CD14-positive monocyte (primary cell): ENCODE data around the gene CAMK2N2. TPM values are rescaled to one million over a fixed set of nuclear protein-coding genes. Genes with fewer than 3 reads are reported as not detected.

Source experiments
- DNase-seq, 3 donors: peaks; one replicate each; pipeline ENCODE4 v3.0.0-alpha.2; 2011 to 2022
- H2AFZ ChIP-seq: 2 replicates; pipeline ENCODE4 v1.6.0; 2012; ENCODE audit warnings: mild to moderate bottlenecking, low read depth, low read length, inconsistent platforms; ENCODE audit not compliant: insufficient read depth, poor library complexity, severe bottlenecking
- H3K27ac ChIP-seq, 2 donors: 1 replicate in 1 of 2; 2 replicates in 1 of 2; pipeline ENCODE4 v1.5.1; 2012 to 2013; ENCODE audit warnings: low read length in 2 of 2, control low read depth in 1 of 2, inconsistent platforms in 1 of 2, low read depth in 1 of 2, mild to moderate bottlenecking in 1 of 2
- H3K27me3 ChIP-seq, 2 donors: one replicate each; pipeline versions ENCODE4 v1.6.0 to v1.6.1; 2011 to 2013; ENCODE audit warnings: low read length in 2 of 2; ENCODE audit not compliant: control insufficient read depth in 2 of 2, insufficient read depth in 2 of 2
- H3K36me3 ChIP-seq, 2 donors: replicated peaks in 1 of 2; 1 replicate in 1 of 2; 2 replicates in 1 of 2; pipeline versions ENCODE4 v1.5.1 to v1.6.1; 2012 to 2013; ENCODE audit warnings: low read length in 2 of 2, control low read depth in 1 of 2, inconsistent platforms in 1 of 2, mild to moderate bottlenecking in 1 of 2; ENCODE audit not compliant: insufficient read depth in 2 of 2, control insufficient read depth in 1 of 2
- H3K4me1 ChIP-seq, 2 donors: 1 replicate in 1 of 2; 2 replicates in 1 of 2; pipeline versions ENCODE4 v1.5.1 to v1.6.1; 2012 to 2013; ENCODE audit warnings: low read length in 2 of 2, control low read depth in 1 of 2, inconsistent platforms in 1 of 2, mild to moderate bottlenecking in 1 of 2, moderate library complexity in 1 of 2; ENCODE audit not compliant: insufficient read depth in 2 of 2, control insufficient read depth in 1 of 2
- H3K4me2 ChIP-seq: replicated peaks from 2 replicates; pipeline ENCODE3; 2012; ENCODE audit warnings: low read length, moderate library complexity, mild to moderate bottlenecking; ENCODE audit not compliant: poor library complexity, severe bottlenecking; ENCODE audit errors: extremely low read depth
- H3K4me3 ChIP-seq, 3 experiments: fragments of 200-600 bp in 1 of 3; sonication (generic) in 1 of 3; replicated peaks in 1 of 3; 1 replicate in 2 of 3; 2 replicates in 1 of 3; pipeline ENCODE4 v1.5.1; 2011 to 2013; ENCODE audit warnings: low read length in 3 of 3, mild to moderate bottlenecking in 3 of 3, control low read depth in 2 of 3, low read depth in 2 of 3, inconsistent platforms in 1 of 3, moderate library complexity in 1 of 3
- H3K79me2 ChIP-seq: 2 replicates; pipeline ENCODE4 v1.6.0; 2012; ENCODE audit warnings: mild to moderate bottlenecking, control low read depth, inconsistent platforms, low read length, moderate library complexity; ENCODE audit not compliant: insufficient read depth
- H3K9ac ChIP-seq: 2 replicates; pipeline ENCODE4 v1.6.0; 2017; ENCODE audit warnings: low read length, mild to moderate bottlenecking; ENCODE audit not compliant: insufficient read depth, poor library complexity, severe bottlenecking
- H3K9me3 ChIP-seq, 2 donors: replicated peaks in 1 of 2; 1 replicate in 1 of 2; 2 replicates in 1 of 2; pipeline versions ENCODE4 v1.5.1 to v1.6.1; 2012 to 2013; ENCODE audit warnings: low read length in 2 of 2, control low read depth in 1 of 2; ENCODE audit not compliant: control insufficient read depth in 1 of 2, insufficient read depth in 1 of 2
- H4K20me1 ChIP-seq: 2 replicates; pipeline ENCODE4 v1.6.0; 2012; ENCODE audit warnings: mild to moderate bottlenecking, low read length, control low read depth, moderate library complexity; ENCODE audit not compliant: insufficient read depth
- H3K27ac Mint-ChIP-seq, 7 donors: one replicate each; pipeline ENCODE4 v1.8.0; 2020; ENCODE audit warnings: mild to moderate bottlenecking in 7 of 7, mixed read lengths in 7 of 7, moderate library complexity in 6 of 7, inconsistent platforms in 2 of 7
- H3K27me3 Mint-ChIP-seq, 3 donors: one replicate each; pipeline ENCODE4 v1.8.0; 2021 to 2022; ENCODE audit warnings: low read depth in 3 of 3, mild to moderate bottlenecking in 3 of 3, mixed read lengths in 3 of 3, moderate library complexity in 3 of 3, inconsistent platforms in 1 of 3
- H3K36me3 Mint-ChIP-seq, 2 donors: one replicate each; pipeline ENCODE4 v1.8.0; 2020; ENCODE audit warnings: mixed read lengths in 2 of 2, inconsistent platforms in 1 of 2, mild to moderate bottlenecking in 1 of 2
- H3K4me1 Mint-ChIP-seq: one replicate; pipeline ENCODE4 v1.8.0; 2020; ENCODE audit warnings: mild to moderate bottlenecking, mixed read lengths
- H3K4me3 Mint-ChIP-seq, 2 donors: one replicate each; pipeline ENCODE4 v1.8.0; 2020; ENCODE audit warnings: mild to moderate bottlenecking in 2 of 2, mixed read lengths in 2 of 2, moderate library complexity in 1 of 2
- H3K9me3 Mint-ChIP-seq, 7 donors: one replicate each; pipeline ENCODE4 v1.8.0; 2020 to 2022; ENCODE audit warnings: mixed read lengths in 7 of 7, mild to moderate bottlenecking in 6 of 7, moderate library complexity in 6 of 7, inconsistent platforms in 2 of 7
- WGBS: methylation state at CpG from one replicate; pipeline ENCODE4 v1.1.5; 2013; ENCODE audit warnings: missing lambda C conversion rate; ENCODE audit not compliant: insufficient coverage; 5-methylcytosine and 5-hydroxymethylcytosine counted together
- intact Hi-C, 2 donors: fragments of 100-400 bp; cut with micrococcal nuclease; formaldehyde crosslinking; loops; one replicate each; pipeline versions ENCODE4 v1.15.0 to v1.15.1; 2023
- polyA plus RNA-seq, 3 donors: library from polyadenylated mRNA; depleted of rRNA in 1 of 3; unstranded in 2 of 3; stranded (reverse) in 1 of 3; fragments of 300-500 nt in 2 of 3; fragments of >200 nt in 1 of 3; fragmentation: Illumina TruSeq in 2 of 3; gene quantifications; 1 replicate in 2 of 3; 2 replicates in 1 of 3; pipeline ENCODE4 v1.2.3, GENCODE V29; 2012 to 2021
- TF ChIP-seq, protein P1 (sequence below): fragments of 200-600 bp; IDR thresholded peaks from one replicate; pipeline ENCODE4 v1.8.0; 2022; ENCODE audit warnings: antibody characterized with exemption, mild to moderate bottlenecking

The CAMK2N2 gene
- polyA plus RNA-seq, 3 donors: not detected

DNA sequence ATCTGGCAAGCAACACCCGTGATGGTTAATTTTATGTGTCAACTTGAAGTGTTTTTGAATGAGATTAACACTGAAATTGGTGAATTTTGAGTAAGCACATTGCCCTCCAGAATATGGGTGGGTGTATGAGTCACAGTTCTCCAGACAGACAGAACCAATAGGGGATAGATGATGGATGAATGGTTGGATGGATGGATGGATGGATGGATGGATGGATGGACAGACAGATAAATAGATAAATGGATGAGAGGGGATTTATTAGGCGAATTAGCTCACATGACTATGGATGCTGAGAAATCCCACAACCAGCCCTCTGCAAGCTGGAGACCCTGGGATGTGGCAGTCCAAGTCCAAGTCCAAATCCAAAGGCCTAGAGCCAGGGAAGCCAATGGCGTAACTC lies 37.4 kb downstream of the CAMK2N2 start:
- no peaks in the 10 kb centered on the region for H4K20me1 ChIP-seq
- H3K9me3 ChIP-seq: peaks cover 0 to 5% of the 10 kb centered on the region in 2 donors
- H3K27ac ChIP-seq: no peak overlapping the region
- H3K4me2 ChIP-seq: no peak overlapping the region
- no peak for DNase-seq
- H2AFZ ChIP-seq: no peak overlapping the region
- Mint-ChIP-seq H3K27me3 (peaks cover 41 to 59% (median 47%) of the 10 kb centered on the region in 3 donors), H3K9me3 (peaks cover 0 to 10% (median 0%) of the 10 kb centered on the region in 7 donors), H3K4me3 (no peak overlapping the region), H3K4me1 (peaks cover 2% of the 10 kb centered on the region), H3K36me3 (no peaks in the 10 kb centered on the region), H3K27ac (no peak overlapping the region)
- WGBS: 84% methylated on average over 2 of the region's 3 CpGs
- H3K4me3 ChIP-seq: no peak overlapping the region
- H3K36me3 ChIP-seq: no peaks in the 10 kb centered on the region
- intact Hi-C loops: no loop called here
- H3K79me2 ChIP-seq: no peaks in the 10 kb centered on the region
- H3K4me1 ChIP-seq: no peaks in the 10 kb centered on the region
- H3K9ac ChIP-seq: no peak overlapping the region
- H3K27me3 ChIP-seq: peaks cover 18 to 30% of the 10 kb centered on the region in 2 donors
- TF ChIP-seq, protein P1, sequence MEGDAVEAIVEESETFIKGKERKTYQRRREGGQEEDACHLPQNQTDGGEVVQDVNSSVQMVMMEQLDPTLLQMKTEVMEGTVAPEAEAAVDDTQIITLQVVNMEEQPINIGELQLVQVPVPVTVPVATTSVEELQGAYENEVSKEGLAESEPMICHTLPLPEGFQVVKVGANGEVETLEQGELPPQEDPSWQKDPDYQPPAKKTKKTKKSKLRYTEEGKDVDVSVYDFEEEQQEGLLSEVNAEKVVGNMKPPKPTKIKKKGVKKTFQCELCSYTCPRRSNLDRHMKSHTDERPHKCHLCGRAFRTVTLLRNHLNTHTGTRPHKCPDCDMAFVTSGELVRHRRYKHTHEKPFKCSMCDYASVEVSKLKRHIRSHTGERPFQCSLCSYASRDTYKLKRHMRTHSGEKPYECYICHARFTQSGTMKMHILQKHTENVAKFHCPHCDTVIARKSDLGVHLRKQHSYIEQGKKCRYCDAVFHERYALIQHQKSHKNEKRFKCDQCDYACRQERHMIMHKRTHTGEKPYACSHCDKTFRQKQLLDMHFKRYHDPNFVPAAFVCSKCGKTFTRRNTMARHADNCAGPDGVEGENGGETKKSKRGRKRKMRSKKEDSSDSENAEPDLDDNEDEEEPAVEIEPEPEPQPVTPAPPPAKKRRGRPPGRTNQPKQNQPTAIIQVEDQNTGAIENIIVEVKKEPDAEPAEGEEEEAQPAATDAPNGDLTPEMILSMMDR: no peak

DNA sequence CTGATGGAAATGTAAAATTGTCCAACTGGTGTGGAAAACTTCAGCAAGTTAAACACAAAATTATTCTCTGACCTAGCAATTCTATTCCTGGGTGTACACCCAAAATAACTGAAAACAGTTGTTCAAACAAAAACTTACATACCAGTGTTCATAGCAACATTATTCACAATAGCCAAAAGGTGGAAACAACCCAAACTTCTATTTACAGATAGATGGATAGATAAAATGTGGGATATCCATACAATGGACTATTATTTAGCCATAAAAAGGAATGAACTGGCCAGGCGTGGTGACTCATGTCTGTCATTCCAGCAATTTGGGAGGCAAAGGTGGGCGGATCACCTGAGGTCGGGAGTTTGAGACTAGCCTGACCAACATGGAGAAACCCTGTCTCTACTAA lies 38.8 kb downstream of the CAMK2N2 start:
- no CpG with 5 or more reads among the region's 3 CpGs for WGBS
- intact Hi-C loops: no loop called here
- no peaks in the 10 kb centered on the region for H3K4me1 ChIP-seq
- no peaks in the 10 kb centered on the region for H4K20me1 ChIP-seq
- no peak overlapping the region for H3K4me3 ChIP-seq
- TF ChIP-seq, protein P1: no peak
- Mint-ChIP-seq H3K4me1 (no peaks in the 10 kb centered on the region), H3K36me3 (no peaks in the 10 kb centered on the region), H3K9me3 (peaks cover 0 to 1% (median 0%) of the 10 kb centered on the region in 7 donors), H3K27me3 (peaks cover 31 to 44% (median 33%) of the 10 kb centered on the region in 3 donors), H3K27ac (no peak overlapping the region), H3K4me3 (no peak overlapping the region)
- no peak overlapping the region for H3K4me2 ChIP-seq
- H3K36me3 ChIP-seq: no peaks in the 10 kb centered on the region
- no peaks in the 10 kb centered on the region for H3K9me3 ChIP-seq
- no peak overlapping the region for H3K27ac ChIP-seq
- H3K79me2 ChIP-seq: no peaks in the 10 kb centered on the region
- DNase-seq: no peak
- peaks cover 4 to 16% of the 10 kb centered on the region in 2 donors for H3K27me3 ChIP-seq
- no peak overlapping the region for H3K9ac ChIP-seq
- H2AFZ ChIP-seq: no peak overlapping the region
